ENCODE results near the gene TLR4.

TLR4 gene

GRCh38 chr9:117732494-117732893, 28.3 kb downstream of the TLR4 start:
- no peak for TF ChIP-seq CTCF (IDR thresholded peaks at IDR 0.05; ENCODE audit: low read depth, low read length, missing control alignments)
- no peak for DNase-seq (ENCODE audit: low read depth)
- H3K4me3 ChIP-seq (ENCODE audit: low read depth, low read length): no peak overlapping the region

GRCh38 chr9:117733465-117733864, 29.3 kb downstream of the TLR4 start:
- H3K4me3 ChIP-seq (ENCODE audit: low read depth, low read length): no peak overlapping the region
- DNase-seq (ENCODE audit: low read depth): no peak
- no peak for TF ChIP-seq CTCF (IDR thresholded peaks at IDR 0.05; ENCODE audit: low read depth, low read length, missing control alignments)

- no peak for TF ChIP-seq CTCF (IDR thresholded peaks at IDR 0.05; ENCODE audit: low read depth, low read length, missing control alignments)
- DNase-seq (ENCODE audit: low read depth): no peak
- no peak overlapping the region for H3K4me3 ChIP-seq (ENCODE audit: low read depth, low read length)
Measured at GRCh38 chr9:117734082-117734481, 29.9 kb downstream of the TLR4 start.

GRCh38 chr9:117734523-117735314, 30.5 kb downstream of the TLR4 start:
- H3K4me3 ChIP-seq (ENCODE audit: low read depth, low read length): no peak overlapping the region
- no peak for TF ChIP-seq CTCF (IDR thresholded peaks at IDR 0.05; ENCODE audit: low read depth, low read length, missing control alignments)
- no peak for DNase-seq (ENCODE audit: low read depth)

- DNase-seq (ENCODE audit: low read depth): no peak
- no peak overlapping the region for H3K4me3 ChIP-seq (ENCODE audit: low read depth, low read length)
- no peak for TF ChIP-seq CTCF (IDR thresholded peaks at IDR 0.05; ENCODE audit: low read depth, low read length, missing control alignments)
Measured at GRCh38 chr9:117737721-117738226, 33.6 kb downstream of the TLR4 start.

- no peak for TF ChIP-seq CTCF (IDR thresholded peaks at IDR 0.05; ENCODE audit: low read depth, low read length, missing control alignments)
- DNase-seq (ENCODE audit: low read depth): no peak
- H3K4me3 ChIP-seq (ENCODE audit: low read depth, low read length): no peak overlapping the region
Measured at GRCh38 chr9:117739206-117739605, 35.0 kb downstream of the TLR4 start.
